Calu3 (cell line): ENCODE measurements around the gene AP1S1. TPM values are rescaled to one million over a fixed set of nuclear protein-coding genes. Genes with fewer than 3 reads are reported as not detected.
"Not testable (repeated sequence)": the region's sequence is repeated elsewhere in the genome, so short reads cannot be mapped to it uniquely, and the experiment has no call there.

Source experiments
- BruUV-seq: library from RNA; stranded (reverse); fragments of 400-500 nt; replicated peaks from 2 replicates; lab custom pipeline; 2021; lab: Mats Ljungman, UMichigan
- CTCF ChIA-PET: fragments of 300-600 bp; sonication (Branson Sonifier 250); formaldehyde crosslinking; loops from one replicate; lab custom pipeline; 2022; ENCODE audit warnings: antibody characterized with exemption; lab: Charles Lee
- DNase-seq: peaks from one replicate; pipeline ENCODE4 v3.0.0; 2022
- H3K27ac Mint-ChIP-seq: one replicate; pipeline ENCODE4 v1.8.0; 2022; ENCODE audit warnings: mixed read lengths; ENCODE audit not compliant: unreplicated experiment
- H3K27me3 Mint-ChIP-seq: one replicate; pipeline ENCODE4 v1.8.0; 2022; ENCODE audit warnings: mixed read lengths; ENCODE audit not compliant: unreplicated experiment
- H3K36me3 Mint-ChIP-seq: one replicate; pipeline ENCODE4 v1.8.0; 2022; ENCODE audit warnings: mild to moderate bottlenecking, moderate library complexity, mixed read lengths; ENCODE audit not compliant: insufficient read depth, unreplicated experiment
- H3K4me1 Mint-ChIP-seq: one replicate; pipeline ENCODE4 v1.8.0; 2022; ENCODE audit warnings: mild to moderate bottlenecking, low read depth, mixed read lengths; ENCODE audit not compliant: unreplicated experiment
- H3K4me3 Mint-ChIP-seq: one replicate; pipeline ENCODE4 v1.8.0; 2022; ENCODE audit warnings: mild to moderate bottlenecking, low read depth, moderate library complexity, mixed read lengths; ENCODE audit not compliant: unreplicated experiment
- H3K9me3 Mint-ChIP-seq: one replicate; pipeline ENCODE4 v1.8.0; 2022; ENCODE audit warnings: low read depth, mixed read lengths; ENCODE audit not compliant: unreplicated experiment
- intact Hi-C: fragments of 100-400 bp; cut with micrococcal nuclease; formaldehyde crosslinking; loops from one replicate; pipeline ENCODE4 v1.10.0; 2022; ENCODE audit not compliant: unreplicated experiment
- total RNA-seq: library from RNA; stranded (reverse); gene quantifications from 2 replicates; pipeline ENCODE4 v1.2.3, GENCODE V29; 2022
- TF ChIP-seq, protein P1 (sequence below): fragments of 200-600 bp; IDR thresholded peaks from one replicate; pipeline ENCODE4 v1.8.0; 2022; ENCODE audit warnings: antibody characterized with exemption; ENCODE audit not compliant: unreplicated experiment

The AP1S1 gene
- total RNA-seq, 1 experiment from 2014 or later: 45.6 TPM

DNA sequence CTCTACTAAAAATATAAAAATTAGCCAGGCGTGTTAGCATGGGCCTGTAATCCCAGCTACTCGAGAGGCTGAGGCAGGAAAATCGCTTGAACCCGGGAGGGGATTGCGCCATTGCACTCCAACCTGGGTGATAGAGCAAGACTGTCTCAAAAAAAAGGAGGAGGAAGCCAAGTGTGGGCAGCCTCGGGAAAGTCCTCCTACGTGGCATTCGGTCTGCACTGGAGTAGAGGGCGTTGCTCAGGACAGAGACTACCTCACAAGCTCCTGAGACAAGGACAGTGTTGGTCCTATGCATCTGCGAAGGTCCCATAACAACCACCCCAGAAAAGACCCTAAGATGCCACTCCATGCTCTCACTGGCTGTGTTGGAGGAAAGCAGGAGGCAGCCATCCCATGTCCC, 37.4 kb upstream of the AP1S1 start:
- Mint-ChIP-seq H3K4me3 (no peak overlapping the region), H3K27me3 (no peaks in the 10 kb centered on the region), H3K36me3 (no peaks in the 10 kb centered on the region), H3K4me1 (peaks cover 4% of the 10 kb centered on the region), H3K27ac (no peak overlapping the region), H3K9me3 (no peaks in the 10 kb centered on the region)
- intact Hi-C loops: no loop called here
- CTCF ChIA-PET: interaction anchor here (0.6 kb wide), 1 partner anchor 1580 kb away, joined by 8 read pairs; no protein-coding TSS in a partner anchor
- TF ChIP-seq, protein P1, sequence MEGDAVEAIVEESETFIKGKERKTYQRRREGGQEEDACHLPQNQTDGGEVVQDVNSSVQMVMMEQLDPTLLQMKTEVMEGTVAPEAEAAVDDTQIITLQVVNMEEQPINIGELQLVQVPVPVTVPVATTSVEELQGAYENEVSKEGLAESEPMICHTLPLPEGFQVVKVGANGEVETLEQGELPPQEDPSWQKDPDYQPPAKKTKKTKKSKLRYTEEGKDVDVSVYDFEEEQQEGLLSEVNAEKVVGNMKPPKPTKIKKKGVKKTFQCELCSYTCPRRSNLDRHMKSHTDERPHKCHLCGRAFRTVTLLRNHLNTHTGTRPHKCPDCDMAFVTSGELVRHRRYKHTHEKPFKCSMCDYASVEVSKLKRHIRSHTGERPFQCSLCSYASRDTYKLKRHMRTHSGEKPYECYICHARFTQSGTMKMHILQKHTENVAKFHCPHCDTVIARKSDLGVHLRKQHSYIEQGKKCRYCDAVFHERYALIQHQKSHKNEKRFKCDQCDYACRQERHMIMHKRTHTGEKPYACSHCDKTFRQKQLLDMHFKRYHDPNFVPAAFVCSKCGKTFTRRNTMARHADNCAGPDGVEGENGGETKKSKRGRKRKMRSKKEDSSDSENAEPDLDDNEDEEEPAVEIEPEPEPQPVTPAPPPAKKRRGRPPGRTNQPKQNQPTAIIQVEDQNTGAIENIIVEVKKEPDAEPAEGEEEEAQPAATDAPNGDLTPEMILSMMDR: no peak
- no peak for DNase-seq
- BruUV-seq: no TSS peak

GRCh38 chr7:101118856-101119255, 35.4 kb upstream of the AP1S1 start:
- TF ChIP-seq, protein P1: no peak
- BruUV-seq: no TSS peak
- CTCF ChIA-PET: no interaction called here
- intact Hi-C loops: no loop called here
- no peaks in the 10 kb centered on the region for H3K9me3 Mint-ChIP-seq
- H3K4me1 Mint-ChIP-seq: peaks cover 13% of the 10 kb centered on the region
- H3K4me3 Mint-ChIP-seq: no peak overlapping the region
- H3K27me3 Mint-ChIP-seq: no peaks in the 10 kb centered on the region
- no peaks in the 10 kb centered on the region for H3K36me3 Mint-ChIP-seq
- H3K27ac Mint-ChIP-seq: no peak overlapping the region
- no peak for DNase-seq

DNA sequence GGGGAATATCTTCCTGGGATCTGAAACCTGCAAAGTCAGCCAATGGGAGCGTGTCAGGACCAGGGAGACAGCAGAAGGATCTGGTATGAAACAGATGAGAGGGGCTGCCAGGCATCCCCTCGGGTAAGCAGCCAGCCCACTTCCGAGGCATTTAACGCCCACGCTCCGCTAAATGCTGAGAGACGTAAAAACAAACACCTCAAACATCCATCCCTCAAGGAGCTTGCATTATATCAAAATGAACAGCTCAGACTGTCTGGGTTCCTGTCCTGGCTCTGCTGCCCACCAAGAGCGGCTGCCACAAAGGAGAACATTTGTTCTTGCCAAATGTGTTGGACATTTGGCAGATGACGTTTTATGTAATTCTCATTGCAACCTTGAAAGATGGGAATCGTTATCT, 34.4 kb upstream of the AP1S1 start:
- H3K4me3 Mint-ChIP-seq: no peak overlapping the region
- H3K4me1 Mint-ChIP-seq: peaks cover 13% of the 10 kb centered on the region
- no peak overlapping the region for H3K27ac Mint-ChIP-seq
- no TSS peak for BruUV-seq
- no peaks in the 10 kb centered on the region for H3K27me3 Mint-ChIP-seq
- no peak for DNase-seq
- TF ChIP-seq, protein P1: no peak
- CTCF ChIA-PET: no interaction called here
- no peaks in the 10 kb centered on the region for H3K36me3 Mint-ChIP-seq
- no peaks in the 10 kb centered on the region for H3K9me3 Mint-ChIP-seq
- intact Hi-C loops: no loop called here

GRCh38 chr7:101120315-101120714, 34.0 kb upstream of the AP1S1 start:
- H3K9me3 Mint-ChIP-seq: no peaks in the 10 kb centered on the region
- H3K27ac Mint-ChIP-seq: no peak overlapping the region
- H3K36me3 Mint-ChIP-seq: no peaks in the 10 kb centered on the region
- no peak for DNase-seq
- CTCF ChIA-PET: no interaction called here
- H3K27me3 Mint-ChIP-seq: no peaks in the 10 kb centered on the region
- no TSS peak for BruUV-seq
- H3K4me1 Mint-ChIP-seq: peaks cover 13% of the 10 kb centered on the region
- TF ChIP-seq, protein P1: no peak
- intact Hi-C loops: no loop called here
- no peak overlapping the region for H3K4me3 Mint-ChIP-seq

DNA sequence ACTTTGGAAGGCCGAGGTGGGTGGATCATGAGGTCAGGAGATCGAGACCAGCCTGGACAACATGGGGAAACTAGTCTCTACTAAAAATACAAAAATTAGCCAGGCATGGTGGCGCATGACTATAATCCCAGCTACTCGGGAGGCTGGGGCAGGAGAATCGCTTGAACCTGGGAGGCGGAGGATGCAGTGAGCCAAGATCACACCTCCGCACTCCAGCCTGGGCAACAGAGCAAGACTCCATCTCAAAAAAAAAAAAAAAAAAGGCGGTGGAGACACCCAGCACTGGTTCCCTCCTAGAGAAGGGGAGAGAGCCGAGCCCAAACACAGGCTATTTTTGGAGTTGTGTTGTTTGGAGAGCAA, 32.7 kb upstream of the AP1S1 start:
- CTCF ChIA-PET: interaction anchor here (0.8 kb wide), 1 partner anchor 232 kb away, joined by 5 read pairs; the partner anchor contains the start of gene UFSP1
- intact Hi-C loops, H3K27me3 Mint-ChIP-seq, H3K9me3 Mint-ChIP-seq, H3K36me3 Mint-ChIP-seq, BruUV-seq, DNase-seq: not testable (repeated sequence)
- H3K4me3 Mint-ChIP-seq: peak overlapping the region; percentile 55
- peak overlapping the region; percentile 95 for H3K27ac Mint-ChIP-seq
- H3K4me1 Mint-ChIP-seq: peaks cover 13% of the 10 kb centered on the region
